Upper lobe of right lung (tissue), 1 donor: ENCODE results near the gene TMEM207. TPM values are rescaled to one million over a fixed set of nuclear protein-coding genes. Genes with fewer than 3 reads are reported as not detected.

ENCODE experiments used
- ATAC-seq: fragments of 200-7000 bp; cut with Tn5 transposase; one replicate; pipeline ENCODE4 v1.9.1; 2020; ENCODE audit warnings: mild to moderate bottlenecking, moderate library complexity
- DNase-seq: peaks from one replicate; pipeline ENCODE4 v3.0.0-alpha.2; 2020
- H3K27ac ChIP-seq: fragments of 200-600 bp; one replicate; pipeline ENCODE4 v1.8.0; 2022
- H3K27me3 ChIP-seq: fragments of 200-600 bp; one replicate; pipeline ENCODE4 v1.8.0; 2022; ENCODE audit warnings: mild to moderate bottlenecking
- H3K36me3 ChIP-seq: fragments of 200-600 bp; one replicate; pipeline ENCODE4 v1.8.0; 2022
- H3K4me1 ChIP-seq: fragments of 200-600 bp; one replicate; pipeline ENCODE4 v1.8.0; 2022
- H3K4me3 ChIP-seq: fragments of 200-600 bp; one replicate; pipeline ENCODE4 v1.8.0; 2022; ENCODE audit warnings: mild to moderate bottlenecking
- H3K9me3 ChIP-seq: fragments of 200-600 bp; one replicate; pipeline ENCODE4 v1.8.0; 2022
- CTCF ChIP-seq: fragments of 200-600 bp; IDR thresholded peaks from one replicate; pipeline ENCODE4 v1.8.0; 2022; ENCODE audit warnings: antibody characterized with exemption
- intact Hi-C: fragments of 100-400 bp; cut with DNase I; formaldehyde crosslinking; loops from one replicate; pipeline ENCODE4 v1.11.0; 2022
- total RNA-seq: library from RNA; stranded (reverse); fragmentation: NEBNext Ultra II Directional; extraction: Animal tissue kit (Norgen Biotek cat#: 25700); gene quantifications from one replicate; pipeline ENCODE4 v1.2.1, GENCODE V29; 2021
- donor health status: DM: no; HTN: yes; CAD: no; lungs with severe emphysema.

Gene TMEM207
- total RNA-seq, 1 donor from 2014 or later = not detected

- intact Hi-C loops = no loop called here
- Histone ChIP-seq H3K27me3 (no peaks in the 10 kb centered on the region), H3K27ac (no peak overlapping the region), H3K9me3 (no peaks in the 10 kb centered on the region), H3K4me1 (no peaks in the 10 kb centered on the region), H3K36me3 (no peaks in the 10 kb centered on the region), H3K4me3 (no peak overlapping the region)
- ATAC-seq (no peak), DNase-seq (no peak)
- TF ChIP-seq CTCF = no peak
These were observed 14.1 kb downstream of the TMEM207 start for GRCh38 chr3:190435618-190436017.

- Histone ChIP-seq H3K9me3 (no peaks in the 10 kb centered on the region), H3K27ac (no peak overlapping the region), H3K4me3 (no peak overlapping the region), H3K27me3 (no peaks in the 10 kb centered on the region), H3K4me1 (no peaks in the 10 kb centered on the region), H3K36me3 (no peaks in the 10 kb centered on the region)
- ATAC-seq (no peak), DNase-seq (no peak)
- intact Hi-C loops = no loop called here
- TF ChIP-seq CTCF = no peak
These were observed 16.1 kb downstream of the TMEM207 start for GRCh38 chr3:190433626-190434025.

- Histone ChIP-seq H3K4me3 (no peak overlapping the region), H3K9me3 (no peaks in the 10 kb centered on the region), H3K27me3 (no peaks in the 10 kb centered on the region), H3K27ac (no peak overlapping the region), H3K36me3 (no peaks in the 10 kb centered on the region), H3K4me1 (no peaks in the 10 kb centered on the region)
- ATAC-seq (peak; percentile 19), DNase-seq (no peak)
- intact Hi-C loops = no loop called here
- TF ChIP-seq CTCF = no peak
These were observed 17.5 kb downstream of the TMEM207 start for GRCh38 chr3:190432216-190432615.

GRCh38 chr3:190430906-190431305 lies 18.8 kb downstream of the TMEM207 start:
- H3K4me3 ChIP-seq = no peak overlapping the region

GRCh38 chr3:190429681-190430080 lies 20.0 kb downstream of the TMEM207 start:
- H3K36me3 ChIP-seq = no peaks in the 10 kb centered on the region
- no peak overlapping the region for H3K27ac ChIP-seq
- no peak for TF ChIP-seq CTCF
- intact Hi-C loops = no loop called here
- ATAC-seq (no peak), DNase-seq (no peak)
- H3K27me3 ChIP-seq = no peaks in the 10 kb centered on the region
- no peaks in the 10 kb centered on the region for H3K9me3 ChIP-seq
- H3K4me3 ChIP-seq = no peak overlapping the region
- H3K4me1 ChIP-seq = no peaks in the 10 kb centered on the region

More at GRCh38 chr3:190430906-190431305, 18.8 kb downstream of the TMEM207 start:
- TF ChIP-seq CTCF = no peak
- ATAC-seq (no peak), DNase-seq (no peak)
- Histone ChIP-seq H3K36me3 (no peaks in the 10 kb centered on the region), H3K4me1 (no peaks in the 10 kb centered on the region), H3K9me3 (no peaks in the 10 kb centered on the region), H3K27ac (no peak overlapping the region), H3K27me3 (no peaks in the 10 kb centered on the region)
- intact Hi-C loops = no loop called here
